Stimulated activated CD4-positive, alpha-beta T cell treated with anti-CD3 and anti-CD28 coated beads, Interleukin-1b, Interleukin-23, amount 100 ng/mL, for 48 hours (primary cell): ENCODE measurements around the gene AATK.
A peak's percentile ranks its signal among the peaks of the same experiment; 100 is the strongest.

Source experiments
- DNase-seq: peaks from one replicate; pipeline ENCODE4 v3.0.0-alpha.2; 2020

The AATK gene

GRCh38 chr17:81142301-81143199 lies 23.5 kb downstream of the AATK start:
- DNase-seq, result peak; percentile 47

GRCh38 chr17:81140695-81141094 lies 25.3 kb downstream of the AATK start:
- DNase-seq, result no peak

GRCh38 chr17:81140018-81140417 lies 26.0 kb downstream of the AATK start:
- DNase-seq, result no peak

- no peak for DNase-seq
Observed at GRCh38 chr17:81139428-81139827, 26.6 kb downstream of the AATK start.

GRCh38 chr17:81138500-81138899 lies 27.5 kb downstream of the AATK start:
- DNase-seq, result no peak

GRCh38 chr17:81138083-81138482 lies 27.9 kb downstream of the AATK start:
- no peak for DNase-seq

GRCh38 chr17:81137248-81137647 lies 28.8 kb downstream of the AATK start:
- no peak for DNase-seq

GRCh38 chr17:81136366-81136765 lies 29.7 kb downstream of the AATK start:
- DNase-seq, result no peak

GRCh38 chr17:81135505-81136278 lies 30.3 kb downstream of the AATK start:
- no peak for DNase-seq

- no peak for DNase-seq
Observed at GRCh38 chr17:81134064-81134781, 31.8 kb downstream of the AATK start.

GRCh38 chr17:81132770-81133723 lies 33.0 kb downstream of the AATK start:
- no peak for DNase-seq

- DNase-seq, result no peak
Observed at GRCh38 chr17:81132197-81132540, 33.9 kb downstream of the AATK start.

- no peak for DNase-seq
Observed at GRCh38 chr17:81131486-81132196, 34.4 kb downstream of the AATK start.

GRCh38 chr17:81130385-81131361 lies 35.3 kb downstream of the AATK start:
- no peak for DNase-seq

- DNase-seq, result no peak
Observed at GRCh38 chr17:81129711-81130367, 36.2 kb downstream of the AATK start.

GRCh38 chr17:81129289-81129688 lies 36.7 kb downstream of the AATK start:
- DNase-seq, result no peak

- no peak for DNase-seq
Observed at GRCh38 chr17:81128774-81129173, 37.2 kb downstream of the AATK start.

- DNase-seq, result no peak
Observed at GRCh38 chr17:81128338-81128737, 37.7 kb downstream of the AATK start.

GRCh38 chr17:81127526-81128177 lies 38.4 kb downstream of the AATK start:
- no peak for DNase-seq
